Neutrophil (primary cell): ENCODE results near the gene GRAP2.

ENCODE experiments used
- H3K27ac ChIP-seq: fragments of 200-600 bp; sonication (generic); 2 replicates; pipeline ENCODE4 v1.5.1; 2016; ENCODE audit warnings: mild to moderate bottlenecking, moderate library complexity
- H3K27me3 ChIP-seq: fragments of 200-600 bp; sonication (generic); 2 replicates; pipeline ENCODE4 v1.6.0; 2016; ENCODE audit warnings: mild to moderate bottlenecking
- H3K36me3 ChIP-seq: fragments of 200-600 bp; sonication (generic); 2 replicates; pipeline ENCODE4 v1.5.1; 2017
- H3K4me1 ChIP-seq, 2 experiments: fragments of 200-600 bp in 1 of 2; sonication (generic) in 1 of 2; 1 replicate in 1 of 2; 2 replicates in 1 of 2; pipeline versions ENCODE4 v1.5.1 to v1.6.1; 2013 to 2016; ENCODE audit warnings: low read depth in 1 of 2, low read length in 1 of 2, mild to moderate bottlenecking in 1 of 2, moderate library complexity in 1 of 2; ENCODE audit not compliant: control insufficient read depth in 1 of 2, insufficient read depth in 1 of 2
- H3K4me3 ChIP-seq, 2 experiments: fragments of 200-600 bp in 1 of 2; sonication (generic) in 1 of 2; 1 replicate in 1 of 2; 2 replicates in 1 of 2; pipeline ENCODE4 v1.5.1; 2013 to 2016; ENCODE audit warnings: low read depth in 1 of 2, low read length in 1 of 2, mild to moderate bottlenecking in 1 of 2, moderate library complexity in 1 of 2
- H3K9me3 ChIP-seq: fragments of 200-600 bp; sonication (generic); 2 replicates; pipeline ENCODE4 v1.5.1; 2016
- CTCF ChIP-seq: fragments of 200-600 bp; sonication (generic); IDR thresholded peaks from 2 replicates; pipeline ENCODE4 v1.5.1; 2016; ENCODE audit warnings: antibody characterized with exemption

Gene GRAP2

GRCh38 chr22:39943337-39943736, 42.5 kb downstream of the GRAP2 start:
- no peak overlapping the region for H3K4me3 ChIP-seq
- H3K36me3 ChIP-seq, result no peaks in the 10 kb centered on the region
- H3K4me1 ChIP-seq, result no peaks in the 10 kb centered on the region
- H3K27ac ChIP-seq, result no peak overlapping the region
- no peaks in the 10 kb centered on the region for H3K9me3 ChIP-seq
- no peak for TF ChIP-seq CTCF
- no peaks in the 10 kb centered on the region for H3K27me3 ChIP-seq

DNA sequence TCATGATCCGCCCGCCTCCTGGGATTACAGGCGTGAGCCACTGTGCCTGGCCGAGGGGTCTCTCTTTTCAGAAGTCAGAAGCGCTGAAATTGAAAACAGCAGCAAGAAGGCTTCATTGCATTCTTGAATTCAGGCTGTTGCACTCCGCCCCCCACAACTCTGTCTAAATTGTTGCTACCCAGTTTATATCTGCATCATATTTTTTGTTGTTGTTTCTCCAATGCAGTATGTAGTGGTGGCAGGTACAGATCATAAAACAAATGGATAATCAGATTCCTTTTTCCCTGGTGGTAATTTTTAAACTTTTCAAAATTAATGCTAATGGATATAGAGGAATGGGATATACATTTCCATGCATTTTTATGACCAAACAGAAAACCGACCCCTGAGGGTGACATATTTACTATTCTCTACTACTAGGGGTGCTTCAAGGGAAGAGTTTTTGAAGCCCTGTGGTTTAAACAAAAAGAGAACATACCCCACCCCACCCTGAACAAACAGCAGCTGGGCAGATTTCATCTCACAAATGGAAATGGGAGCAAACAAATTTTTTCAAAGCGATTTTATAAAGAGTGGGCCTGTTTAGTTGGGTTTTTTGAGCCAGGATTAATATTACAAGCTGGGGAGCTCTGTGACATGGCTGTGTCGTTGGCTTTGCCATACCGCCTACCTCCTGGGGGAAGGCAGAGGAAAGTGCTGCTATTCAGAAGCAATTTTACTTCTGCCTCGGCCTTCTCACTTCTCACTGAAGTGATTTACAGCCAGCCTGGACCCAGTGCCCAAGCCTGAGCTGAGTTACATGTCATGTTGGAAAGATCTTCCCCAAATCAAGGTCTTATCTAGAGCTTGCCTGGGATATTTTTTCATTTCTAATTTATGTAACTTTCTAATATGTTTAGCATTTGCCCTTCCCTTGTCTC, 43.3 kb downstream of the GRAP2 start:
- no peak for TF ChIP-seq CTCF
- Histone ChIP-seq H3K27me3 (no peaks in the 10 kb centered on the region), H3K36me3 (no peaks in the 10 kb centered on the region), H3K4me1 (no peaks in the 10 kb centered on the region), H3K4me3 (no peak overlapping the region), H3K9me3 (no peaks in the 10 kb centered on the region), H3K27ac (no peak overlapping the region)

GRCh38 chr22:39946126-39946502, 45.2 kb downstream of the GRAP2 start:
- no peaks in the 10 kb centered on the region for H3K36me3 ChIP-seq
- no peaks in the 10 kb centered on the region for H3K27me3 ChIP-seq
- no peak overlapping the region for H3K27ac ChIP-seq
- H3K4me3 ChIP-seq, result no peak overlapping the region
- H3K9me3 ChIP-seq, result no peaks in the 10 kb centered on the region
- TF ChIP-seq CTCF, result no peak
- no peaks in the 10 kb centered on the region for H3K4me1 ChIP-seq

- H3K4me3 ChIP-seq, result no peak overlapping the region
- H3K9me3 ChIP-seq, result no peaks in the 10 kb centered on the region
- no peak overlapping the region for H3K27ac ChIP-seq
- no peaks in the 10 kb centered on the region for H3K27me3 ChIP-seq
- H3K36me3 ChIP-seq, result no peaks in the 10 kb centered on the region
- H3K4me1 ChIP-seq, result no peaks in the 10 kb centered on the region
- TF ChIP-seq CTCF, result no peak
Measured at GRCh38 chr22:39946503-39947219, 45.8 kb downstream of the GRAP2 start.

- no peaks in the 10 kb centered on the region for H3K4me1 ChIP-seq
- no peaks in the 10 kb centered on the region for H3K9me3 ChIP-seq
- H3K27me3 ChIP-seq, result no peaks in the 10 kb centered on the region
- no peaks in the 10 kb centered on the region for H3K36me3 ChIP-seq
- TF ChIP-seq CTCF, result no peak
- no peak overlapping the region for H3K4me3 ChIP-seq
- H3K27ac ChIP-seq, result no peak overlapping the region
Measured at GRCh38 chr22:39947220-39948216, 46.6 kb downstream of the GRAP2 start.
